Right ventricle myocardium superior (tissue), 1 donor: Measurements from ENCODE around the gene DIPK1B. TPM values are rescaled to one million over a fixed set of nuclear protein-coding genes. Genes with fewer than 3 reads are reported as not detected.

ENCODE experiments used
- ATAC-seq: fragments of 200-7000 bp; cut with Tn5 transposase; one replicate; pipeline ENCODE4 v1.9.1; 2020; ENCODE audit warnings: mild to moderate bottlenecking; ENCODE audit not compliant: poor library complexity
- DNase-seq: peaks from one replicate; pipeline ENCODE4 v3.0.0-alpha.2; 2020
- intact Hi-C: fragments of 100-400 bp; cut with DNase I; formaldehyde crosslinking; loops from one replicate; pipeline ENCODE4 v1.11.2; 2022
- long read RNA-seq: library from polyadenylated mRNA; unstranded; transcript quantifications from one replicate; pipeline ENCODE4 v2.0.0, GENCODE V29; 2021
- total RNA-seq: library from RNA; stranded (reverse); fragmentation: NEBNext Ultra II Directional; extraction: Animal tissue kit (Norgen Biotek cat#: 25700); gene quantifications from one replicate; pipeline ENCODE4 v1.2.1, GENCODE V29; 2021
- donor health status: DM: no; HTN: yes; CAD: no; lungs with severe emphysema.

Gene DIPK1B
- total RNA-seq, result 15.1 TPM
- long read RNA-seq, transcript FAM69B-202 (5 exons, 1,668 nt), result major isoform, 86 of 107 reads
- long read RNA-seq, partial matches to known transcripts, result 2 of 107 reads
- long read RNA-seq, other reads (novel, unspliced or antisense), result 16 of 107 reads

- intact Hi-C loops, result no loop called here
- peak; percentile 30 for ATAC-seq
- DNase-seq, result no peak
Observed at GRCh38 chr9:136711751-136712689, at the start of gene DIPK1B. TSS of gene DIPK1B (plus strand) at chr9:136712572. CDS start at chr9:136712666, 94 bp downstream.

GRCh38 chr9:136662656-136663581, 49.5 kb upstream of the DIPK1B start, which contains the start of gene EGFL7:
TSS of gene EGFL7 (plus strand) at chr9:136662916. CDS start at chr9:136668283, 5,367 bp downstream.
- ATAC-seq, result peak; percentile 43
- intact Hi-C loops, result no loop called here
- peak; percentile 77 for DNase-seq

- DNase-seq (no peak), ATAC-seq (no peak)
- intact Hi-C loops, result no loop called here
Observed at GRCh38 chr9:136664000-136664915, 48.1 kb upstream of the DIPK1B start.

- DNase-seq (no peak), ATAC-seq (peak; percentile 6)
Observed at GRCh38 chr9:136665111-136665703, 47.2 kb upstream of the DIPK1B start.

GRCh38 chr9:136665704-136666371, 46.5 kb upstream of the DIPK1B start:
- ATAC-seq, result no peak

More at GRCh38 chr9:136665111-136665703, 47.2 kb upstream of the DIPK1B start:
- intact Hi-C loops, result no loop called here

GRCh38 chr9:136666372-136667213, 45.8 kb upstream of the DIPK1B start:
- DNase-seq (no peak), ATAC-seq (no peak)
- intact Hi-C loops, result no loop called here

More at GRCh38 chr9:136665704-136666371, 46.5 kb upstream of the DIPK1B start:
- intact Hi-C loops, result no loop called here
- DNase-seq, result no peak

GRCh38 chr9:136667214-136667939, 45.0 kb upstream of the DIPK1B start:
- intact Hi-C loops, result no loop called here
- DNase-seq (no peak), ATAC-seq (no peak)

GRCh38 chr9:136667940-136668760, 44.2 kb upstream of the DIPK1B start:
- ATAC-seq (no peak), DNase-seq (no peak)
- intact Hi-C loops, result no loop called here

GRCh38 chr9:136668983-136669790, 43.2 kb upstream of the DIPK1B start:
- intact Hi-C loops, result no loop called here
- no peak for ATAC-seq
- DNase-seq, result no peak

GRCh38 chr9:136669791-136670464, 42.4 kb upstream of the DIPK1B start:
- no peak for ATAC-seq
- DNase-seq, result no peak
- intact Hi-C loops, result no loop called here

- no peak for DNase-seq
- intact Hi-C loops, result no loop called here
Observed at GRCh38 chr9:136670576-136671253, 41.7 kb upstream of the DIPK1B start.

GRCh38 chr9:136671254-136671614, 41.1 kb upstream of the DIPK1B start:
- DNase-seq (no peak), ATAC-seq (no peak)
- intact Hi-C loops, result no loop called here

More at GRCh38 chr9:136670576-136671253, 41.7 kb upstream of the DIPK1B start:
- ATAC-seq, result no peak
